ENCODE results near the gene BCHE.

BCHE gene

DNA sequence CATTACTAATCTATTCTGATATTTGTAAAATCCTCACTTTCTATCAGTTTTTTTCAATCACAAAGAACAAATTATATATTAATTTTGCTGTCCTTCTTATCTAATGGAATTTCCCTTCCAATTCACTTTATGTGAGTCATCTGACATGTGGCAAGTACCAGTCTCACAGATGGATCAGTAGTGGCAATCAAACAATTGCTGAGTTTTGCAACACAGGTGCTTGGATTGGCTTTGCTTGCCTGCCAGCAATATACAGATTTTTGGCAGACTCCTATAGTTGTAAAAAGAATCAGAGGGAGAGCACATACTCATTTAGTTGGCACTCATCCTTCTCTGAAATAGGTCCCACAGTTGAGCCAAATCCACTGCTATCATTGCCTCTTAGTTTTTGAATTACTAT lies 83.7 kb downstream of the BCHE start:
- no peak for DNase-seq (ENCODE audit: low read depth in 2 of 2)

DNA sequence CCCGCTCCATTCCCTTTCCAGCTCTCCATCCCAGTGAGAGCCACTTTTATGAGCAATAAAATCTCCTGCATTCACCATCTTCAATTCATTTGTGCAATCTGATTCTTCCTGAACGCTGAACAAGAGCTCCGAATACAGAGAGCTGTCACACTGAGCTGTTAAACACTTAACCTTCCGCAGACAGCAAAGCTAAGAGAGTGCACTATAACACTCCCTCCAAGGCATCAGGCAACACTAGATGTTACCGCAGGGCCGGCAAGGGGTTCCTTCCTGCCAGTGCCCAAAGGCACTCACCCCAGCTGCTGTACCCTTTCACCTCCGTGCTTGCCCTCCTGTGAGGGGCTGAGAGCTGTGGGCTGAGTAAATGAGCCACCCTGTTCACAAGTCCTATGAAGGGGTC lies 85.6 kb downstream of the BCHE start:
- DNase-seq (ENCODE audit: low read depth in 2 of 2), result no peak

DNA sequence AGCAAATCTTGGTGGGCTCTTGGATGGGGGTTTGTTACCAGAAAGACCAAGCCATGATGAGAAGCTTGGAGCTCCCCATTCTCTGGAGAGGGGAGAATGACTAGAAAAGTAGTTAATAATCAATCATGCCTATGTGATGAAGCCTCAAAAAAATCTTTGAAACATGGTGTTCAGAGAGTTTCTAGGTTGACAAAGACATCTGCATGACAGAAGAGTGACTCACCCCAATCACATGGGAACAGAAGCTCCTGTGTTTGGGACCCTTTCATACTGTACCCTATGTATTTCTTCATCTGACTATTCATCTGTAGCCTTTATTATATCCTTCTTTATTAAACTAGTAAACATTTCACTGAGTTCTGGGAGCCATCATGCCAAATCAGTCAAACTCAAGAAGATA lies 87.4 kb downstream of the BCHE start:
- no peak for DNase-seq (ENCODE audit: low read depth in 2 of 2)

DNA sequence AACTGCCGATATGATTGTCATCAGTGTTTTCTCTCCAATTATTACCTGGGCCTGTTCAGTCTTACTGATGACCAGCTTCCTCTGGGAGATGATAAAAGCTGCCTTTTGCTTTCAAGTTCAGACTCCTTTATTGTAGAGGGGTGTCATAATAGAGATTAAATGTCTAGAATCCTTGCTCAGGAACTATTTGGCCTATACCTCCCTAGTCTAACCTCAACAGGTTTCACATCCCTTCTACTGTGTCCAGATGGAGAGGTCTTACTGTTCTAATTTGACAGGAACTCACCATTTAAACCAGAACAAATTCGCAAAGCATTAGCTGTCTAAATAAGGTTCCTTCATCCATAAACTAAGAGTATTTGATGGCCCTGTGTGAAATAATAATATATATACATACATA lies 88.0 kb downstream of the BCHE start:
- no peak for DNase-seq (ENCODE audit: low read depth in 2 of 2)

DNA sequence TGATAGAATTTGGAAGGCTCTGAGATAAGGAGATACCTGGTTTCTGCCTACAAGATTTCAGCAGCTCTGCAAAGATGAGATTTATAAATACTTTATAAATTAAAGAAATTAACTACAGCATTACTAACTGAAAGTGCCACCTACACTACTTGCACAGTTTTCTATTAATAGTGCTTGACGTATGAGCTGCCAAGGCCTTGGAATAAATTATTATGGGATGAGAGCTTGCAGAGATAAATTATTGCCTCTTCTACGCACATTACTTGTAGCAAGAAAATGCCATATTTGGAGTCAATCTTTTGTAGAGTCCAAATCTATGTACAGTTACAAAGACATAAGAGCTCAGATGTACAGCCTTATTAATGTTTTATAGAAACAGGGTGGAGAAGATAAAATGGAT lies 89.1 kb downstream of the BCHE start:
- no peak for DNase-seq (ENCODE audit: low read depth in 2 of 2)

DNA sequence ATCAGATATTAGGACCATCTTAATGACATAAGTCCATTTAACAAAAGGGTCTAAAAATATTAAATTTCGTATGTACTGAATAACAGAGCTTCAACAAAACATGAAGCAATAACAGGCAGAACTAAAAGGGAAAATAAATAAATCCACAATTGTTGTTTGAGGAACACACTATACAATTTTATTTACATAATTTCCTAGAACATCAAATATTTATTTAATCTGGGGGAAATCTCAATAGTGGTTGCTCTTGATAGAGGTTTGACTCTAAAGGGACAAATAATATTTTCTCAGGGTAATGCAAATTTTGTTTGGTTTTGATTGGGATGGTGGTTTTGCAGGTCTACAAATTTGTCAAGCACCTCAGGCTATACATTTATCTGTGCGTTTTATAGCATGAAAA lies 90.3 kb downstream of the BCHE start:
- DNase-seq (ENCODE audit: low read depth in 2 of 2), result no peak

DNA sequence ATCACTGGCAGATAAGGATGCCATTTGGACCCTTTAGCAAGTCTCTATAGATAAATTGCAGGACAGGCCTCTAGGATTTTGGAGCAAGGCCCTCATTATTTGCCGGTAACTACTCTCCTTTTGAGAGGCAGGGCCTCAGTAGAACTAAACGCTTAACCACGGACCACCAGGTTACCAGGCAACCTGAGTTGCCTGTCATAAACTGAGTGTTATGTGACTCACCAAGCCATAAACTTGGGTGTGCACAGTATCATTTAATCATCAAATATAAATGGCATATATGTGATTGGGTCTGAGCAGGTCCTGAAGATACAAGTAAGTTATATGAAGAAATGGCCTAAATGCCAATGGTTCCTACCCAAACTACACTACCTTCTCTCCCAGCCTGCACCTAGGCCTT lies 93.2 kb downstream of the BCHE start:
- no peak for DNase-seq (ENCODE audit: low read depth in 2 of 2)

DNA sequence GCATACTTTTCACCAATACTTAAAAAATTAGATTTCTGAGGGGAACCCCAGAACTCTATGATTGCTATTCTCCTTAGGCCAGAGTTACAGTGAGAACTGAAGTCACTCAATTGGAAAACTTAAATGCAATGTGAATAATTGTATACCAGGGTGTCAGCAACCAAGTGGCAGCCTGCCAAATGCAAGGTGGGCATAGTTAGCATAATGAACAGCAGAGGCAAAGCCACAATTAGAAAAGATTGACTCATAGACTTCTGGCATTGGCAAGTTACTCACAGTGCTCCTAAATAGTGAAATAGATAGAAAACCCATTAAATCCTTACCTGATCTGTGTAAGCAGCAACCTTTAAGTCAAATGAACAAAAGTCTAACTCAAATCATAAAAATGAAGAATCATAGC lies 94.9 kb downstream of the BCHE start:
- no peak for DNase-seq (ENCODE audit: low read depth in 2 of 2)

DNA sequence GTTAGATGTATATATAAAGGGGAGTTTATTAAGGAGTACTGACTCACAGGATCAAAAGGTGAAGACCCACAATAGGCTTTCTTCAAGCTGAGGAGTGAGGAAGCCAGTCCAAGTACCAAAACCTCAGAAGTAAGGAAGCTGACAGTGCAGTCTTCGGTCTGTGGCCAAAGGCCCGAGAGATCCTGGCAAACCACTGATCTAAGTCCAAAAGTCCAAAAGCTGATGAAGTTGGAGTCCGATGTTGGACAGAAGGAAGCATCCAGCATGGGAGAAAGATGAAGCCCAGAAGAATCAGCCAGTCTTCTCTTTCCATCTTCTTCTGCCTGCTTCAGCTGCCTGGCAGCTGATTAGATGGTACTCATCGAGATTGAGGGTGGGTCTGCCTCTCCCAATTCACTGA lies 107.5 kb downstream of the BCHE start:
- DNase-seq (ENCODE audit: low read depth in 2 of 2), result no peak

DNA sequence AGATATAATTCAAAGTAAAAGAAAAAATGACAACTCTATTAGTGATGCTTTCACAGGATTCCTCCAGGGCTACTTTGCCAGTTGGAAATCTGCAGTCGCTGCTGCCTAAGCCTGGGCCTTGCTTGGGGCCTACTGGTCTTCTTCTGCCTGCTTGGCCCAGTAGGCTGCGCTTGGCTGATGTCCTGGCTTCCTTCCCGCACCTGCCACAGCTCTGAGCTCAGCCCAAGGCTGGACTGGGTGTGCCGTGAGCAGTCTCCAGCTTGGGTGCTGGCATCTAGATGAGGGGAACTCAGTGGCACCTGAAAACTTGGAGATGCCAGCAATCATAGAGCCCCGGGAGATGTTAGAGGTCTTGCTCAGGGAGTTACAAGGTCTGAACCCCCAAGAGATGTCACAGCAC lies 108.3 kb downstream of the BCHE start:
- no peak for DNase-seq (ENCODE audit: low read depth in 2 of 2)

DNA sequence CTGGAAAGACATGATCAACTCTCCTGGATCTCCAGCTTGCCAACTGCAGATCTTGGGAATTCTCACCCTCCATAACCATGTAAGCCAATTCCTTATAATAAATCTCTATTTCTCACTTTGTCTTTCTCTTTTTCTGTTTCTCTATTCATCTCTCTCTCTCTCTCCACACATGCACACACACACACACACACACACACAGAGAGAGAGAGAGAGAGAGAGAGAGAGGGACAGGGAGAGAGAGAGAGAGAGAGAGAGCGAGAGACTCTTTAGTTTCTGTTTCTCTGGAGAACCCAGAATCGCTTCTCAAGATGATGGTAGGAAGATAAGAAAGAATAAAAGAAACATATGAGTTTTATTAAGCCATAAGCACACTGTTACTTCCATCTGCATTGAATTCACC lies 111.9 kb downstream of the BCHE start:
- no peak for DNase-seq (ENCODE audit: low read depth in 2 of 2)

Data from stimulated activated CD4-positive, alpha-beta T cell treated with anti-CD3 and anti-CD28 coated beads, Interleukin-4, amount 100 ng/mL, for 48 hours (primary cell).